Sigmoid colon (tissue), 7 donors: Measurements from ENCODE around the gene SETD7. TPM values are rescaled to one million over a fixed set of nuclear protein-coding genes. Genes with fewer than 3 reads are reported as not detected.
"Not testable (repeated sequence)": the region's sequence is repeated elsewhere in the genome, so short reads cannot be mapped to it uniquely, and the experiment has no call there.

Experiments
- DNase-seq: peaks from one replicate; pipeline ENCODE4 v3.0.0-alpha.2; 2019
- H3K27ac ChIP-seq, 4 donors: fragments of 200-600 bp; sonication (generic); one replicate each; pipeline ENCODE4 v1.5.1; 2016 to 2019; ENCODE audit warnings: mild to moderate bottlenecking in 1 of 4
- H3K27me3 ChIP-seq, 3 donors: fragments of 200-600 bp; sonication (generic); one replicate each; pipeline ENCODE4 v1.5.1; 2019; ENCODE audit warnings: mild to moderate bottlenecking in 1 of 3
- H3K36me3 ChIP-seq, 4 donors: fragments of 200-600 bp; sonication (generic); one replicate each; pipeline ENCODE4 v1.5.1; 2016 to 2019
- H3K4me1 ChIP-seq, 4 donors: fragments of 200-600 bp; sonication (generic); one replicate each; pipeline ENCODE4 v1.5.1; 2017 to 2019
- H3K4me3 ChIP-seq, 4 donors: fragments of 200-600 bp; sonication (generic); one replicate each; pipeline ENCODE4 v1.5.1; 2017 to 2019; ENCODE audit warnings: mild to moderate bottlenecking in 2 of 4, moderate library complexity in 1 of 4
- H3K9me3 ChIP-seq, 4 donors: fragments of 200-600 bp in 3 of 4; sonication (generic) in 3 of 4; one replicate each; pipeline versions ENCODE4 v1.5.1 to v1.6.1; 2013 to 2019
- CTCF ChIP-seq, 4 experiments: fragments of 450-650 bp in 3 of 4; fragments of 200-600 bp in 1 of 4; IDR thresholded peaks; one replicate each; pipeline ENCODE4 v1.5.1; 2016 to 2019; ENCODE audit warnings: antibody characterized with exemption in 4 of 4, mild to moderate bottlenecking in 3 of 4, moderate library complexity in 2 of 4
- EP300 ChIP-seq, 4 donors: sonication (generic); formaldehyde crosslinking; IDR thresholded peaks; one replicate each; pipeline ENCODE4 v1.6.1; 2017; ENCODE audit warnings: antibody characterized with exemption in 4 of 4
- POLR2A ChIP-seq, 2 donors: fragments of 450-650 bp; IDR thresholded peaks; one replicate each; pipeline ENCODE4 v1.6.1; 2016; ENCODE audit warnings: antibody characterized with exemption in 2 of 2, mild to moderate bottlenecking in 2 of 2, moderate library complexity in 2 of 2
- POLR2AphosphoS5 ChIP-seq, 4 donors: sonication (generic); formaldehyde crosslinking; IDR thresholded peaks; one replicate each; pipeline ENCODE4 v1.6.1; 2017; ENCODE audit warnings: antibody characterized with exemption in 4 of 4
- WGBS, 2 donors: extraction: QIAGEN DNeasy Blood & Tissue Kit; methylation state at CpG; one replicate each; pipeline ENCODE4 v1.1.7; 2013; 5-methylcytosine and 5-hydroxymethylcytosine counted together
- intact Hi-C: fragments of 100-400 bp; cut with DNase I; formaldehyde crosslinking; loops from one replicate; pipeline ENCODE4 v1.15.1; 2023
- polyA plus RNA-seq, 3 donors: library from polyadenylated mRNA; stranded (reverse); fragments of 200-250 nt; gene quantifications; one replicate each; pipeline ENCODE4 v1.2.3, GENCODE V29; 2013
- total RNA-seq, 4 donors: library from RNA; depleted of rRNA; stranded (reverse); fragments of >200 nt; gene quantifications; one replicate each; pipeline ENCODE4 v1.1.0, GENCODE V29; 2016
- donor health status: healthy with polysubstance abuse.
- donor health status: Bipolar disorder and iron deficiency.
- donor health status: healthy.

Gene SETD7
- total and polyA plus RNA-seq, 7 donors: 7.9 to 102 (median 79.2) TPM

- Histone ChIP-seq H3K27me3 (no peaks in the 10 kb centered on the region), H3K27ac (no peak overlapping the region), H3K4me1 (peaks cover 0 to 36% (median 31%) of the 10 kb centered on the region in 4 donors), H3K9me3 (no peaks in the 10 kb centered on the region), H3K36me3 (no peaks in the 10 kb centered on the region), H3K4me3 (no peak overlapping the region)
- intact Hi-C loops: loop anchor here (5.0 to 10.0 kb wide), 4 partner anchors 35 to 417 kb away; partner anchors contain the start of genes ELF2, NAA15 and NDUFC1
- TF ChIP-seq POLR2AphosphoS5 (IDR thresholded peaks at IDR 0.05) (no peak), POLR2A (IDR thresholded peaks at IDR 0.05) (no peak), EP300 (IDR thresholded peaks at IDR 0.05) (no peak), CTCF (IDR thresholded peaks at IDR 0.05) (no peak)
- DNase-seq: no peak
- WGBS, 2 donors: 23 to 72% methylated on average over 1 of the region's 1 CpG
Measured at GRCh38 chr4:139451997-139452396, 104.0 kb downstream of the SETD7 start.

- no peak for TF ChIP-seq EP300 (IDR thresholded peaks at IDR 0.05)
- TF ChIP-seq POLR2A (IDR thresholded peaks at IDR 0.05): no peak
- no peak for TF ChIP-seq CTCF (IDR thresholded peaks at IDR 0.05)
- TF ChIP-seq POLR2AphosphoS5 (IDR thresholded peaks at IDR 0.05): no peak
- Histone ChIP-seq H3K4me3 (no peak overlapping the region), H3K4me1 (peaks cover 0 to 22% (median 18%) of the 10 kb centered on the region in 4 donors), H3K9me3 (no peaks in the 10 kb centered on the region), H3K27me3 (no peaks in the 10 kb centered on the region), H3K36me3 (no peaks in the 10 kb centered on the region), H3K27ac (no peak overlapping the region)
- no peak for DNase-seq
- 93 to 94% methylated on average over 2 of the region's 2 CpGs for WGBS, 2 donors
- intact Hi-C loops: loop anchor here (5.0 to 10.0 kb wide), 4 partner anchors 33 to 416 kb away; partner anchors contain the start of genes ELF2, NAA15 and NDUFC1
Measured at GRCh38 chr4:139450586-139450985, 105.4 kb downstream of the SETD7 start.

GRCh38 chr4:139447078-139447477, 108.9 kb downstream of the SETD7 start:
- H3K27ac ChIP-seq, H3K36me3 ChIP-seq, intact Hi-C loops, H3K9me3 ChIP-seq, H3K4me3 ChIP-seq, DNase-seq, H3K27me3 ChIP-seq, H3K4me1 ChIP-seq: not testable (repeated sequence)
- 92 to 93% methylated on average over 4 of the region's 4 CpGs for WGBS, 2 donors

Other genes with a start within 250 kb of the SETD7 start
- gene RAB33B, start 102.1 kb downstream of the SETD7 start, total RNA-seq: 10 to 100 TPM; 13.6 to 15.6 (median 14.6) TPM
- gene RAB33B, start 102.1 kb downstream of the SETD7 start, polyA plus RNA-seq: 1 to 10 TPM; 3.4 to 4.2 (median 3.6) TPM
- 10 to 100 TPM; 30.8 to 48.2 (median 42.3) TPM for gene MGST2, start 109.6 kb upstream of the SETD7 start, total RNA-seq
- gene MGST2, start 109.6 kb upstream of the SETD7 start, polyA plus RNA-seq: 100 to 1,000 TPM in 1 of 3 donors, 10 to 100 TPM in 2; 70.9 to 143 (median 84.8) TPM